Measurements from ENCODE around the gene ECT2. TPM values are rescaled to one million over a fixed set of nuclear protein-coding genes. Genes with fewer than 3 reads are reported as not detected.

The ECT2 gene
- total RNA-seq, 1 experiment from 2014 or later = 81.3 TPM

DNA sequence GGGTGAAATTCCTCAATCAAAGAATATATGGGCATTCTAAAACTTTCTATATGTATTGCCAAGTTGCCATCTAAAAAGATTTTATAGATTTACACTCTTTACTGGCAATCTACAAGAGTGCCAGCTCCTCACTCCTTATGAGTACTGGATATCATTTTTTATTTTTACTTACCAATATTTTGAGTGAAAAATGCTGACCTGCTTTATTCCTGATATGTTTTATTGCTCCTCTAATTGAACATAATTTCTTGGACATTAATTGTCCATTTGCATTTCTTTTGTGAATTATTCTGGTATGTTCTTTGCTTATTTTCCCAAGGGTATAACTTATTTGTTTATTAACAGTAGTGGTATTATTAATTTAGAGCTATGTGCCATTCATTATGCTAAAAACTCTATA lies 96.8 kb downstream of the ECT2 start:
- no peaks in the 10 kb centered on the region for H3K36me3 Mint-ChIP-seq (ENCODE audit: insufficient read depth in 1 of 3, low read depth in 3 of 3)
- H3K27ac ChIP-seq (ENCODE audit: insufficient read length, low read depth, low read length) = no peak overlapping the region
- no peak overlapping the region for H4K8ac ChIP-seq (replicated peaks; ENCODE audit: insufficient read length, low read depth, low read length)
- no peaks in the 10 kb centered on the region for H3K4me1 ChIP-seq (ENCODE audit: insufficient read depth, low read length)
- no peak overlapping the region for H2BK12ac ChIP-seq (ENCODE audit: insufficient read length, low read depth, low read length)
- no peak overlapping the region for H3K56ac ChIP-seq (ENCODE audit: insufficient read length, low read depth, low read length)
- H3K23me2 ChIP-seq (ENCODE audit: insufficient read length, low read depth, low read length, poor library complexity, severe bottlenecking) = no peaks in the 10 kb centered on the region
- H4K91ac ChIP-seq (ENCODE audit: insufficient read length, low read depth, low read length) = no peak overlapping the region
- no peak overlapping the region for H2BK120ac ChIP-seq (ENCODE audit: low read depth, low read length, poor library complexity, severe bottlenecking)
- H3K14ac ChIP-seq (ENCODE audit: insufficient read depth, low read length) = no peak overlapping the region
- H3K4me2 ChIP-seq (ENCODE audit: insufficient read depth, insufficient read length, low read length) = no peak overlapping the region
- H2BK20ac ChIP-seq (ENCODE audit: low read depth, low read length, poor library complexity, severe bottlenecking) = no peak overlapping the region
- H3K4ac ChIP-seq (ENCODE audit: low read depth, low read length) = no peak overlapping the region
- no peak overlapping the region for H3K4me3 Mint-ChIP-seq
- no peak overlapping the region for H3K18ac ChIP-seq (ENCODE audit: insufficient read length, low read depth, low read length)
- H4K20me1 ChIP-seq (ENCODE audit: control insufficient read depth, insufficient read depth, insufficient read length) = no peaks in the 10 kb centered on the region
- H2AK5ac ChIP-seq (ENCODE audit: insufficient read length, low read length) = no peak overlapping the region
- 0 out of 5 replicates have a peak, but pooled peaks cover 0 to 2% of the 10 kb centered on the region in 2 experiments for H3K9me3 Mint-ChIP-seq
- no peaks in the 10 kb centered on the region for H3K9me3 ChIP-seq (ENCODE audit: control insufficient read depth, low read depth, low read length)
- TF ChIP-seq, protein P1, sequence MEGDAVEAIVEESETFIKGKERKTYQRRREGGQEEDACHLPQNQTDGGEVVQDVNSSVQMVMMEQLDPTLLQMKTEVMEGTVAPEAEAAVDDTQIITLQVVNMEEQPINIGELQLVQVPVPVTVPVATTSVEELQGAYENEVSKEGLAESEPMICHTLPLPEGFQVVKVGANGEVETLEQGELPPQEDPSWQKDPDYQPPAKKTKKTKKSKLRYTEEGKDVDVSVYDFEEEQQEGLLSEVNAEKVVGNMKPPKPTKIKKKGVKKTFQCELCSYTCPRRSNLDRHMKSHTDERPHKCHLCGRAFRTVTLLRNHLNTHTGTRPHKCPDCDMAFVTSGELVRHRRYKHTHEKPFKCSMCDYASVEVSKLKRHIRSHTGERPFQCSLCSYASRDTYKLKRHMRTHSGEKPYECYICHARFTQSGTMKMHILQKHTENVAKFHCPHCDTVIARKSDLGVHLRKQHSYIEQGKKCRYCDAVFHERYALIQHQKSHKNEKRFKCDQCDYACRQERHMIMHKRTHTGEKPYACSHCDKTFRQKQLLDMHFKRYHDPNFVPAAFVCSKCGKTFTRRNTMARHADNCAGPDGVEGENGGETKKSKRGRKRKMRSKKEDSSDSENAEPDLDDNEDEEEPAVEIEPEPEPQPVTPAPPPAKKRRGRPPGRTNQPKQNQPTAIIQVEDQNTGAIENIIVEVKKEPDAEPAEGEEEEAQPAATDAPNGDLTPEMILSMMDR (conservative IDR thresholded peaks at IDR 0.05) = no peak
- H3K79me1 ChIP-seq (ENCODE audit: insufficient read depth, low read depth, low read length, poor library complexity, severe bottlenecking) = no peaks in the 10 kb centered on the region
- H3K9ac ChIP-seq (ENCODE audit: extremely low read depth, insufficient read length, low read length) = no peak overlapping the region
- no peaks in the 10 kb centered on the region for H3K27me3 ChIP-seq (ENCODE audit: insufficient read depth, low read length)
- H3T11ph ChIP-seq (ENCODE audit: low read length) = no peak overlapping the region
- H3K4me1 Mint-ChIP-seq = no peaks in the 10 kb centered on the region; a peak in 1 of 4 replicates
- DNase-seq = no peak
- no peak overlapping the region for H2BK5ac ChIP-seq (ENCODE audit: insufficient read length, low read length)
- no peak overlapping the region for H2AFZ ChIP-seq (ENCODE audit: low read length)
- H3K27me3 Mint-ChIP-seq (ENCODE audit: low read depth) = no peaks in the 10 kb centered on the region
- no peak overlapping the region for H3K23ac ChIP-seq (ENCODE audit: insufficient read length, low read depth, low read length)
- H3K27ac Mint-ChIP-seq = no peak overlapping the region
- H3K79me2 ChIP-seq (ENCODE audit: insufficient read depth, low read length) = no peaks in the 10 kb centered on the region
- H4K5ac ChIP-seq (ENCODE audit: insufficient read length, low read depth, low read length) = no peak overlapping the region
- no peak overlapping the region for H2BK15ac ChIP-seq (ENCODE audit: low read depth, low read length)
